ENCODE results near the gene HSPB1. TPM values are rescaled to one million over a fixed set of nuclear protein-coding genes. Genes with fewer than 3 reads are reported as not detected.
A peak's percentile ranks its signal among the peaks of the same experiment; 100 is the strongest.
"Not testable (repeated sequence)": the region's sequence is repeated elsewhere in the genome, so short reads cannot be mapped to it uniquely, and the experiment has no call there.

Gene HSPB1
- total RNA-seq, 4 donors from 2014 or later, result 880 to 2,548 (median 1,000) TPM

DNA sequence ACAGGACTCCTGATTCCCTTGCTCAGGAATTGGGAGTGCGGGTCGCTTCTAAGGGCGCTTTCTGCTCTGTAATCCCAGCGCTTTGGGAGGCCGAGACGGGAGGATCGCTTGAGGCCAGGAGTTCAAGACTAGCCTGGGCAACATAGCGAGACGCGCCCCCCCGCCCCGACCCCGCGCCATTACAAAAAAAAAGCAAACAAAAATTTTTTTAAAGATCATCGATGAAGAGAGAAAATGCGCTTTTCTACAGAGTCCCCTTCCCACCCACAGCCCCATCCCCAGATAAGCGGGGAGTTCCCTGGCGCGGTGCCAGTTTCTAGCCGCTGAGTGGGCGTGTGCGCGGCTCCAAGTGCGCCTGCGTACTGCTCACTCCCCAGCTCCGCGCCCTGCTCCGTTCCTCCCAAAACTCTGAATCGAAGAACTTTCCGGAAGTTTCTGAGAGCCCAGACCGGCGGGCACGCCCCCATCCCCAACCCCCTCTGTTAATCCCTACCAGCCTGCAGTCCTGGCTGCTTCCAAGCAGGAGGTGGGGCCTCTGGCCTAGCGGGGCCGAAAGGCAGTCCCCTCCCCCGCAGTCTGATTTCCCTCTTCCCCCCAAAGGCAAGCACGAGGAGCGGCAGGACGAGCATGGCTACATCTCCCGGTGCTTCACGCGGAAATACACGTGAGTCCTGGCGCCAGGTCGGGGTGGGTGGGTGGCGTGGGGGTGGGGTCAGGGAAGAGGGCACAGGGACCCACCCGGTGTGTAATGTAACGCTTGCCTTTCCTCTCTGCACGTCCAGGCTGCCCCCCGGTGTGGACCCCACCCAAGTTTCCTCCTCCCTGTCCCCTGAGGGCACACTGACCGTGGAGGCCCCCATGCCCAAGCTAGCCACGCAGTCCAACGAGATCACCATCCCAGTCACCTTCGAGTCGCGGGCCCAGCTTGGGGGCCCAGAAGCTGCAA lies 1.0 kb downstream of the HSPB1 start:
- peak; percentile 42 for ATAC-seq
- Histone ChIP-seq H3K36me3 (peaks cover 0 to 13% of the 10 kb centered on the region in 2 donors), H3K4me1 (peaks cover 0 to 55% (median 23%) of the 10 kb centered on the region in 3 donors), H3K27me3 (no peaks in the 10 kb centered on the region), H3K9me3 (no peaks in the 10 kb centered on the region), H3K4me3 (peak overlapping the region; percentile 64 to 99), H3K27ac (peak overlapping the region; percentile 87 to 100 (median 99))
- 0% methylated on average over 2 to 8 of the region's 56 CpGs for WGBS, 2 donors (ENCODE audit: low coverage in 1 of 2)
- TF ChIP-seq EP300 (IDR thresholded peaks at IDR 0.05) (no peak), POLR2AphosphoS5 (IDR thresholded peaks at IDR 0.05) (peak; percentile 74), POLR2A (IDR thresholded peaks at IDR 0.05) (peak in 1 of 2 donors; percentile 36)

DNA sequence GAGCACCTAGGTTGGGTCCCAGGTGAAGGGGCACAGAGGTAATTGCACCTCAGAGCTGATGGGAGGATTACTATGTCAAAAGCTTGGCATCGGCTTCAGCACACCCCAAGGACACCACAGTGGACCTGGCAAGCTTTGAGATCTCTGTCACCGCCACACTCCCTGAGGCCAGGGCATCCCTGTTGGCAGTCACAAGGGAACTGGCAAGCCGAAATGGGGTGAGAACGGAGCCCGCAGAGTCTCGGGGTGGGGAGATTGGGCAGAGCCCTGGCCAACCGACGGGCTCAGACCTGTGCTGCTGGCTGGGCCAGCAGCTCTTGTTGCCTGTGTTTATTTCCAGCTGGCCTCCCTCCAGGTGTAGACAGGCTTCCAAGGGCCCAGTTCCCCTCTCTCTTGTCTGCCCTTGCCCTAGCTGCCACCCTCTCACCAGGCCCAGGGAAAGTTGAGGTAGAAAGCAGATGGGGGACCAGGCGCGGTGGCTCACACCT lies 2.5 kb downstream of the HSPB1 start:
- TF ChIP-seq POLR2AphosphoS5 (IDR thresholded peaks at IDR 0.05), result peak; percentile 92
- peak in 1 of 2 donors; percentile 32 for TF ChIP-seq POLR2A (IDR thresholded peaks at IDR 0.05)
- TF ChIP-seq, protein P1, sequence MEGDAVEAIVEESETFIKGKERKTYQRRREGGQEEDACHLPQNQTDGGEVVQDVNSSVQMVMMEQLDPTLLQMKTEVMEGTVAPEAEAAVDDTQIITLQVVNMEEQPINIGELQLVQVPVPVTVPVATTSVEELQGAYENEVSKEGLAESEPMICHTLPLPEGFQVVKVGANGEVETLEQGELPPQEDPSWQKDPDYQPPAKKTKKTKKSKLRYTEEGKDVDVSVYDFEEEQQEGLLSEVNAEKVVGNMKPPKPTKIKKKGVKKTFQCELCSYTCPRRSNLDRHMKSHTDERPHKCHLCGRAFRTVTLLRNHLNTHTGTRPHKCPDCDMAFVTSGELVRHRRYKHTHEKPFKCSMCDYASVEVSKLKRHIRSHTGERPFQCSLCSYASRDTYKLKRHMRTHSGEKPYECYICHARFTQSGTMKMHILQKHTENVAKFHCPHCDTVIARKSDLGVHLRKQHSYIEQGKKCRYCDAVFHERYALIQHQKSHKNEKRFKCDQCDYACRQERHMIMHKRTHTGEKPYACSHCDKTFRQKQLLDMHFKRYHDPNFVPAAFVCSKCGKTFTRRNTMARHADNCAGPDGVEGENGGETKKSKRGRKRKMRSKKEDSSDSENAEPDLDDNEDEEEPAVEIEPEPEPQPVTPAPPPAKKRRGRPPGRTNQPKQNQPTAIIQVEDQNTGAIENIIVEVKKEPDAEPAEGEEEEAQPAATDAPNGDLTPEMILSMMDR (IDR thresholded peaks at IDR 0.05), result no peak
- TF ChIP-seq EP300 (IDR thresholded peaks at IDR 0.05), result no peak
- ATAC-seq, result peak; percentile 26
- no peaks in the 10 kb centered on the region for H3K27me3 ChIP-seq
- peaks cover 0 to 55% (median 23%) of the 10 kb centered on the region in 3 donors for H3K4me1 ChIP-seq
- H3K4me3 ChIP-seq, result peak overlapping the region; percentile 64 to 99
- H3K27ac ChIP-seq, result peak overlapping the region; percentile 87 to 100 (median 99)
- 29 to 56% methylated on average over 1 to 2 of the region's 10 CpGs for WGBS, 2 donors (ENCODE audit: low coverage in 1 of 2)
- peaks cover 0 to 13% of the 10 kb centered on the region in 2 donors for H3K36me3 ChIP-seq
- H3K9me3 ChIP-seq, result no peaks in the 10 kb centered on the region

DNA sequence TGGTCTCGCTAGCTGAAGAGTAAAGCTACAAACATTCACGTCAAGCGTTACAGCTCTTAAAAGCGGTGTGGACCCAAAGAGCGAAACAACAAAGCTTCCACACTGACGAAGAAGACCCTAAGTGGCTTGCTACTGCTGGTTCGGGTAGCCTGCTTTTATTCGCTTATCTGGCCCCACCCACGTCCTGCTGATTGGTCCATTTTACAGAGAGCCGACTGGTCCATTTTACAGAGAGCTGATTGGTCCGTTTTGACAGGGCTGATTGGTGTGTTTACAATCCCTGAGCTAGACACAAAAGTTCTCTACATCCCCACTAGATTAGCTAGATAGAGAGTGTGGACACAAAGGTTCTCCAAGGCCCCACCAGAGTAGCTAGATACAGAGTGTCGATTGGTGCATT lies 6.4 kb downstream of the HSPB1 start:
- H3K9me3 ChIP-seq, H3K4me3 ChIP-seq, ATAC-seq, H3K27me3 ChIP-seq: not testable (repeated sequence)
- Histone ChIP-seq H3K4me1 (peaks cover 0 to 60% (median 20%) of the 10 kb centered on the region in 3 donors), H3K27ac (peak overlapping the region in 1 of 4 donors; percentile 98), H3K36me3 (peaks cover 0 to 11% of the 10 kb centered on the region in 2 donors)
- WGBS, 2 donors (ENCODE audit: low coverage in 1 of 2), result 89 to 100% methylated on average over 1 to 12 of the region's 12 CpGs

DNA sequence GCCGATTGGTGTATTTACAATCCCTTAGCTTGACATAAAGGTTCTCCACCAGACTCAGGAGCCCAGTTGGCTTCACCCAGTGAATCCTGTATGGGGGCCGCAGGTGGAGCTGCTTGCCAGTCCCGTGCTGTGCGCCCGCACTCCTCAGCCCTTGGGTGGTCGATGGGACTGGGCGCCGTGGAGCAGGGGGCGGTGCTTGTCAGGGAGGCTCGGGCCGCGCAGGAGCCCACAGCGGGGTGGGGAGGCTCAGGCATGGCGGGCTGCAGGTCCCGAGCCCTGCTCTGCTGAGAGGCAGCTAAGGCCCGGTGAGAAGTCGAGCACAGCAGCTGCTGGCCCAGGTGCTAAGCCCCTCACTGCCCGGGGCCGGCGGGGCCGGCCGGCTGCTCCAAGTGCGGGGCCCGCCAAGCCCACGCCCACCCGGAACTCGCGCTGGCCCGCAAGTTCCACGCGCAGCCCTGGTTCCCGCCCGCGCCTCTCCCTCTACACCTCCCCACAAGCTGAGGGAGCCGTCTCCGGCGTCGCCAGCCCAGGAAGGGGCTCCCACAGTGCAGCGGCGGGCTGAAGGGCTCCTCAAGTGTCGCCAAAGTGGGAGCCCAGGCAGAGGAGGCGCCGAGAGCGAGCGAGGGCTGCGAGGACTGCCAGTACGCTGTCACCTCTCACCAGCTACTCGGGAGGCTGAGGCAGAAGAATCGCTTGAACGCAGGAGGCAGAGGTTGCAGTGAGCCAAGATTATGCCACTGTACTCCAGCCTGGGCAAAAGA lies 7.0 kb downstream of the HSPB1 start:
- not testable (repeated sequence) for H3K9me3 ChIP-seq, H3K4me3 ChIP-seq, ATAC-seq, H3K36me3 ChIP-seq, H3K27me3 ChIP-seq
- peaks cover 0 to 60% (median 18%) of the 10 kb centered on the region in 3 donors for H3K4me1 ChIP-seq
- 100% methylated on average over 3 of the region's 50 CpGs; no CpG with 5 or more reads in 1 of the 2 donors for WGBS, 2 donors (ENCODE audit: low coverage in 1 of 2)
- peak overlapping the region in 2 of 4 donors; percentile 37 to 71 for H3K27ac ChIP-seq

DNA sequence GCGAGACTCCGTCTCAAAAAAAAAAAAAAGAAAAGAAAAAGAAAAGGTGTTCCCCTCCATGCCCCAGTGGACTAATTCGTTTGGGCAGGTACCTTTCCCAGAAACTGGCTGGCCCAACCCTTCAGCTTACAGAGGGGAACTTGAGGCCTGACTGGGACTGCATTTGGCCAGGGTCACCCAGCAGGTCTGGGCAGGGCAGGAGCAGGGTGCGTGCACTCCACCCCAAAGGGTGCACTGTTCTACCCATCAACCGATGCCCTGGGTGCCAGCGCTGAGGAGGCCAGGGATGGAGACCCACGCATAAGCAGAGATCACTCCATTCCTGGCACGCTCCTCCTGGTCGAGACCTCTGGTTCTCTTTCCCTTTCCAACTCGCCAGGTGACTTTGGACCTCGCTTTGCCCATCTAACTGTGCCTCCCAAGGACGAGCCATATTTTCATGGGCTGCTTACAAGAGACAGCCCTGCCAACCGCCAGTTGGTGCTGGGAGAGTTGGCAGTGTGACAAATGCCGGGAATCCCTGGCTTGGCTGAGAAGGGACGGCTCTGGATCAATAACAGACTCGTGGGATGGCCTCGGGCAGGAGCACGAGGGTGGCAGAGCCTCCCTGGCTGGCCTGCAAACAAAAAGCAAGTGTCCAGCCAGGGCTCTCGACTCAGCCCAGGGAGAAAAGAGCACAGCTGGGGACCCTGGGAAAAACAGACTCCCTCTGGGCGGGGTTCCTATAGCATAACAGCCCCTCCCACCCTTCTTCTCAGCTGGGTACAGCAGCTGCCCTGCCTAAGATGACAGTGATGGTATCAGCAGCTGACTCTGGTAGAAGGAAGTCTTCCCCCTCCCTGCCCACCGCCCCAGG lies 7.9 kb downstream of the HSPB1 start:
- Histone ChIP-seq H3K4me3 (no peak overlapping the region), H3K27me3 (no peaks in the 10 kb centered on the region), H3K9me3 (no peaks in the 10 kb centered on the region), H3K36me3 (no peaks in the 10 kb centered on the region), H3K4me1 (peaks cover 0 to 53% (median 10%) of the 10 kb centered on the region in 3 donors), H3K27ac (peak overlapping the region in 3 of 4 donors; percentile 71 to 80 (median 76))
- WGBS, 2 donors (ENCODE audit: low coverage in 1 of 2), result 83 to 88% methylated on average over 3 of the region's 21 CpGs
- TF ChIP-seq EP300 (IDR thresholded peaks at IDR 0.05), result no peak
- TF ChIP-seq, protein P1 (IDR thresholded peaks at IDR 0.05), result no peak
- no peak for TF ChIP-seq POLR2AphosphoS5 (IDR thresholded peaks at IDR 0.05)
- no peak for ATAC-seq

DNA sequence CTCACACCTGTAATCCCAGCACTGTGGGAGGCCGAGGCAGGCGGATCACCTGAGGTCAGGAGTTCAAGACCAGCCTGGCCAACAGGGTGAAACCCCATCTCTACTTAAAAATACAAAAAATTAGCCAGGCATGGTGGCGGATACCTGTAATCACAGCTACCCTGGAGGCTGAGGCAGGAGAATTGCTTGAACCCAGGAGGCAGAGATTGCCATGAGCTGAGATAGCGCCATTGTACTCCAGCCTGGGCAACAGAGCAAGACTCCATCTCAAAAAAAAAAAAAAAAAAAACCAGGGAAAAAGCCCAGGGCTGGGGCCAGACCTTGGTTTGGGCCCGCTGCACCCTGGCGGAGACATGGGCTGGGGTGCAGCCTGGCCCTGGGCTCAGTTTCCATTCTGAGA lies 9.4 kb downstream of the HSPB1 start:
- H3K4me3 ChIP-seq, H3K9me3 ChIP-seq, H3K36me3 ChIP-seq, ATAC-seq, H3K27me3 ChIP-seq: not testable (repeated sequence)
- 90 to 100% methylated on average over 2 of the region's 6 CpGs for WGBS, 2 donors (ENCODE audit: low coverage in 1 of 2)
- Histone ChIP-seq H3K27ac (peak overlapping the region in 1 of 4 donors; percentile 15), H3K4me1 (peaks cover 0 to 38% (median 4%) of the 10 kb centered on the region in 3 donors)
